HS-27A (cell line): ENCODE data around the gene FAM163A.
A peak's percentile ranks its signal among the peaks of the same experiment; 100 is the strongest.
"Not testable (repeated sequence)": the region's sequence is repeated elsewhere in the genome, so short reads cannot be mapped to it uniquely, and the experiment has no call there.

Experiments
- DNase-seq: peaks from one replicate; pipeline ENCODE4 v3.0.0-alpha.2; 2012; ENCODE audit warnings: low read depth, missing footprints

Gene FAM163A

DNA sequence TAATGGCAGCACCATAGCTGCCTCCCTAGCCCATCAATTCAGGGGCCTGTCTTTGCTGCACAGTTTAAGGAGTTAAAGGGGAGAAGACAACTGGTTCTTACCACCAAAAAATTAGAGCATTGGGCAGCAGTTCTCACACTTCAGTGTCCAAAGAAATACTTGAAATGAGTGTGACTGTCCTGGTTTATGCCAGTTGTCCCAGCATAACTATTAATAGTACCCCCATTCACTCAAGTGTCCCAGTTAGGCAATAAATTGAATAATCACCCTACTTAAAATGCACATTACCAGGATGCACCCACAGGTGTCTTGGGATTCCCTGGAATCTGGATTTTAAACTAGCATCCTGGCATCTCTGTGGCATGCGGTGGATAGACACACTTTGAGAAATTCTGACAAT lies 51.1 kb downstream of the FAM163A start:
- DNase-seq, result no peak

DNA sequence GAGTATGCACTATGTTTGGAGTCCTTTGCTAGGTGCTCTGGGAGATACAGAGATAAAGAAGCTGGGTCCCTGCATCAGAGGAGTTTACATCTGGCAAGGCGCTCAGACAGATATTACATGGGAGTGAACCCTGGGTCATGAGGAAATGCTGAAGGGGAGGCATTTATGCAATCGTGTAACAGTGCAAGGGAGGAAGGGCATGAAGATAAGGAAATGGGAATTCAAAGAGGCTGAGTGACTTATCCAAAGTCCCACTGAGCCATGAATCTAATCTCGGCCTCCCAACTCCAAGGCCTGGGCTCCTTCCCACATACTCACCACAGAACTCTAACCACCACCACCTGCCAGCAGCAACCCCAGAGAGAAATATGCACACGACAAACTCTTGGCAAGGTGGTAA lies 51.6 kb downstream of the FAM163A start:
- DNase-seq, result no peak

DNA sequence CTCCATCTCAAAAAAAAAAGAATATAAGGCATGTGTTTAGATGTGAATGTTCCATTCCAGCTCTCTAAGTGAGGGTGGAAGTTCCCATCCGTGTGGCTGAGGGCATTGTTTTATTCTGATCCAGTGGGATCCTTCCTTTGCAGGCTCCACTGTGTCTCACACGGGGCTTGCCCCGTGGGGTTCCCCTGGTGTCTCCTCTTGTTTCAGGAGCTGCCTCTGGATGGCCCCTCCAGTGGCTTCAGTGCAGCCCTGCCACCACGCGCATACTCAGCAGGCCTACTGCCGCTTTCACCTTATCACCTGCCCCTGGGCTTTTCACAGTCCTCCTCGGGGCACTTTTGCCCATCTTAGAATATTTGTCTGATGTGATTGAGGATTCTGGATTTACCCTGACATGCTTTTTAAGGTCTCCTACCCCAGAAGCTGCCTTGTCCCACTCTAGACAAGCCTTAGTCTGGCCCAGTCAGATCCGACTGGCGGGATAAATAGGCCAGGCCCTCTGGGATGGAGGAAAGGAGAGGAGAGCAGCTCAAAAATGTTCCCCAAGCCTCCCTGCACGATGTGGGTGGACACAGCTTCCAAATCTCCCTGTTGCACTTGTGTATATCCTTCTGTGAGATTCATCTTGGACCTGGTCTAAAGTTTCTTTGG lies 55.2 kb downstream of the FAM163A start:
- DNase-seq, result no peak

DNA sequence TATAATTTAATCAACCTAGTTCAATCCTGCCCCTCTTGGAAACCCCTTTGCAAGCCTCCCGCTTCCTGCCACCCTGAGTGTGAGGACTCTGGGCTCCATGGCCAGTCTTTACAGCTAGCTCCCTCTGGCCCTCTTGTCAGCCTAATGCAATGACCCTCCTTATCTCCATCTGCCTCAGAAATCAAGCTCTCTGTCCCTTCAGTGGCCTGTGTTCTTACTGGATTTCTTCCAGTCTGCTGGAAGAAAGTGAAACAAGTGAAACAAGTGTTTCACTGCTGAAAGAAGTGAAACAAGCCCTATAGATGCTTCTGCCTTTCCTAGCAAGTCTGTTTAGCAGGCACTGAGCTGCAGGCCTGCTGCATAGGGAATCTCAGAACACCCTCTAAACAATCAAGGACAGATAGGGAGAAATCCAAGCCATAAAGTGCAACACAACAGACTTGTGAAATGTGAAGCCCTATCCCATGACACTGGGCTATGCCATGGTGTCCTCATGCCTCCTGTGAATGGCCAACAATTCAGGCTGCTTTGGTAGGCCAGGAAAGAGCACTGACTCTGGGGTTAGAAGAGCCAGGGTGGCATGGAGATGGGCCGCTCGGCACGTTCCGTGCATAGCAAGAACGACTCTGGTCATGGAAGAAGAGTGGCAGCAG lies 55.9 kb downstream of the FAM163A start:
- DNase-seq, result no peak

DNA sequence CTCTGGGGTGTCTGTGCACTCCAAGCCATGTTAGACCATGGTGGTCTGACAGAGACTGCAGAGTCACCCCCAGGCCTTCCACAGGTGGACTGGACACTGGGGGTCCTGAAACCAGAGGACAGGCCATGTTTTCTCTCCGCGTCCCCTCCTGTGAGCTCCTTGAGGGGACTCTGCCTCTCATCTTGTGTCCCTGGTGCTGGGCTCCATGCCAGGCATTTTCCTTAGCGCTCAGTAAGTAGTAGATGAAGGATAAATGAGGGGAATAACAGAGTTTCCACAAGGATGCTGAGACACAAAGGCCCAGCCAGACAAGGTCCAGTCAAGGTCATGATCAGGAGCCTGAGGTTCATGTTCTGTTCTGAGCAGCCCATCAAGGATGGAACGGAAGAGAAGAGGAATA lies 57.4 kb downstream of the FAM163A start:
- DNase-seq, result no peak

DNA sequence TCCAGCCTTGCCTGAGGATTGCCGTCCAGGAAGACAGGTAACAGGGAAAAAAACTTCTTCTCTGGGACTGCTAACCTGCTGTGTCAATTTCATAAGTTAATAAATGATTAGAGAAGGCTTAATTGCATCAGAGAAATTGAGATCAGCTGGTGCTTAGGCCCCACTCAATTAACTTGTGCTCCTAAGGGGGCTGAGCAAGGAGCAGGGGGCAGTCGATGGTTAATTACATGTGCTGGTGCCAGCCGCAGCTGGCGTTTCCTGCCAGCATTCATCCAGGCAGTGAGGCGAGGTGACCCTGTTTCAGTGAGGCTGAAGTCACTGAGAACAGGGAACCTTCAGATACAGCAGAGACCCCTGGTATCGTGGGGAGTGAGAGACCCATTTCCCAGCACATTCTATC lies 60.0 kb downstream of the FAM163A start:
- no peak for DNase-seq

DNA sequence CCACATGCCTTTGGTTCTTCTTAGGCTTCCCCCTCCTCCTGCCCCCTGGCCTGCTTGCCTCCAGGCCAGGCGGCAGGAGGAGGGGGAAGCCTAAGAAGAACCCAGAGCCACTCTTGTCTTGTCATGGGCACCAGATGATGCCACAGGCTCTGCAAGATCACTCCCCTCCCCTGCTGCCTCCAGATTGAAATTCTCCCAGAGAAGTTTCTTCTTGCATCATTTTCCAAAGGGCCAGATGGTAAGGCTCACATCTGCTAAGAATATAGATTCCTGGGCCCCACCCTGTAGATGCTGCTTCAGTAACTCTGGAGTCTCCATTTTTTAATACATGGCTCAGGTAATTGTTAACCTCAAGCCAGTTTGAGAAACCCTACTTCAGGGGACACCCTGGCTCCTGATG lies 60.8 kb downstream of the FAM163A start:
- no peak for DNase-seq

DNA sequence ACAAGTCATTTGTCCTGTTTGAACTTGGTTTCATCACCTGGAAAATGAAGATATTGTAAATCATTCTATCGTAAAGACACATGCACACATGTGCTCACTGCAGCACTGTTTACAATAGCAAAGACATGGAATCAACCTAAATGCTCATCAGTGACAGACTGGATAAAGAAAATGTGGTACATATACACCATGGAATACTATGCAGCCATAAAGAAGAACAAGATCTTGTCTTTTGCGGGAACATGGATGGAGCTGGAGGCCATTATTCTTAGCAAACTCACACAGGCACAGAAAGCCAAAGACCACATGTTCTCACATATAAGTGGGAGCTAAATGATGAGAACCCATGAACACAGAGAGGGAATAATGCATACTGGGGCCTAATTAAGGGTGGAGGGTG lies 61.3 kb downstream of the FAM163A start:
- DNase-seq, result not testable (repeated sequence)

DNA sequence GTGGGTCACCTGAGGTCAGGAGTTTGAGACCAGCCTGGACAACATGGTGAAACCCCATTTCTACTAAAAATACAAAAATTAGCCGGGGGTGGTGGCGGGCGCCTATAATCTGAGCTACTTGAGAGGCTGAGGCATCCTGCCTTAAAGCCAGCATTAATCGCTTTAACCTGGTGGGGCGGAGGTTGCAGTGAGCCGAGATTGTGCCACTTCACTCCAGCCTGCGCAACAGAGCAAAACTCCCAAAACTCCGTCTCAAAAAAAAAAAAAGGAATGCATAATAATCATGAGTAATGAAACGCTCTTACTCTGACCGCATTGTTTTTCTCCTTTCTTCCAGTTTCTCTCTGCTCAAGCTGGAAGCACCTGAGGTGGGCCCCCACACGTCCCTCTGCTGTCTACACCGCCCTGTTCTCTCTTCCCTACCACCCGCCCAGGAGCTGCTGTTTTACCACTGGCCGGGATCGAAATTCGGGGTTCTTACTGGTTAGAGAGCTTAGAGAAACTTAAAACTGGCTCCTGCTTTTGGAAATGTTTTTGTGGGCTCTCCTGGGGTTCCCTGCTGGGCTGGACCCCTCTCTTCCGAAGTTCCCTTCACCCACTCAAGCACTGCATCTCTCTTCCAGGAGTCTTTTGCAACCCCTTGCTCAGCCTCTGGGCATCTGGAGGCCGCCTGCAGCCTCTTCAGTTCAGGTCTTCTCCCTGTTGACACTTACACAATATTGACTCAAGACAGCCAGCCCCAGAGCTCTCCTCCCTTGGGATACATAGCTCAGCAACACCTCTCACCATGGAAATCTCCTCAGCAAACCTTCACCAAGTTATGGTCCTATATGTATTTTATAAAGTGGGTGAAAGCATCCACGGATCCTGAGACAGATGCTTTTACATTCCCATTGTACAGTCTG lies 62.5 kb downstream of the FAM163A start:
- DNase-seq, result no peak

DNA sequence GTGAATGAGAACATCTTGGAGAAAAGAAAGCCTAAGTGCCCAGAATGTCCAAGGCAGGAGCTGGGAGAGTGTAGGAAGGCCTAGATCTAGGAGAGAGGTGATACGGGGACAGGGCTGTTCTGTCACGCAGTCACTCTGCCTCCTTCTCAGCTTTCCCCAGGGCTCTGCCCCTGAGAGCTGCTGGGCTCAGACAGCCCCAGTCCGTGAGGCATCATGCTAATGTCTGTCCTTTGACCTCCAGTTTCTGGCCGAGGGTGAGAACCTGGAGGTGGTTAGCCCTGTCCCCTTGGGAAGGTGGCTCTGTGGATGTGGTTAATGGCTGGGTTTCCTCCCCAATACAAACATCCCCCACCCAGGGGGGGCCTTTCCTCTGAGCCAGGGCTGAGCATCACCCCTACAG lies 63.2 kb downstream of the FAM163A start:
- no peak for DNase-seq

DNA sequence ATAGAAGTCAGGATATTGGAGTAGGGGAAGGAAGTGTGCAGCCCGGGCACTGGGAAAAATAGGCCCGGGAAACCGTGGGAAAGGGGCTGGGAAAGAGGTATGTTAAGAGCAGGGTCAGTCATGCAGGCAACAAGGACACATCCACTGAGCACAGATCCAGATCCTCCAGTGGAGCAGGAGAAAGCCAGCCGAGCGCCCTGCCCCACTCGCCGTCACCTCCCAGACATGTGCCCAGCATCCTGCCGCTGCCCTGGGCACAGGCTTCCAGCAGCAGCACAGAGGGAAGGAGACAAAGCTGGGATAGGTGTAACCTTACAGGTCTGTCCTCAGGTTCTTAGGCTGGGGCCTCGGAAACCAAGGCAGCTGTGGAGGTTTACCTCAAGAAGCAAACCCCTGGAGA lies 64.2 kb downstream of the FAM163A start:
- no peak for DNase-seq

DNA sequence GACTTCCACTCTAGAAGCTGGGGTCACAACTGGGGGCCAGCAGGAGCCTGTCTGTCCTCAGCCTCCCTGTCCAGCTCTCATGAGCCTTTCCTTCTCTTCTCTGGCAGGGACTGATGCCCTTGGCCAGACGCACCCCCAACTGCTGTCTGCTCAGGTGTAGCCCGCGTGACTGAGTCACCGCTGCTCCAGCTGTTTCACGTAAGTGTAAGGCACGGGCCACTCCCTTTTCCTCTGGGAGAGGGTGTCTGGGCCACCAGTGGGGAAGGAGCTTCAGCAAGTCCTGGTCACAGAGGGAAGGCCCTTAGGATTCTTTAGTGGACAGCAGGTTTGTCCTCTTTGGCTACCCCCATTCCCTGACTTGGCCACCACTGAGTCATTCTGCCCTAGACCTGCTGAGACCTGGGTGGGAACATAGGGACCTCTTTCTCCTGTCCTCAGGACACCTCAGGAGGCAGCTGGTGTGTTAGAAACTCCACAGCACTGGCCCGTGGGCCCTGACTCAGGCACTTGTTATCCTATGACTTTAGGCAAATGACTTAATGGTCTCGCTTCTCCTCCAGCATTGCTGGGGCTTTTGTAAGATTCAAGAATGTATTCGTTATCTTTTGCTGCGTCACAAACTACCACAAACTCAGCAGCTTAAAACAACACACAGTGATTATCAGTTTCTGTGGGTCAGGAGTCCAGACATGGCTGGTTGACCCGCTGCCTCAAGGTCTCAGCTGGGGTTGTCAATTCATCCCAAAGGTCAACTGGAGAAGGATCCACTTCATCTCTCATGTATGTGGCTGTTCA lies 64.8 kb downstream of the FAM163A start:
- peak; percentile 69 for DNase-seq

DNA sequence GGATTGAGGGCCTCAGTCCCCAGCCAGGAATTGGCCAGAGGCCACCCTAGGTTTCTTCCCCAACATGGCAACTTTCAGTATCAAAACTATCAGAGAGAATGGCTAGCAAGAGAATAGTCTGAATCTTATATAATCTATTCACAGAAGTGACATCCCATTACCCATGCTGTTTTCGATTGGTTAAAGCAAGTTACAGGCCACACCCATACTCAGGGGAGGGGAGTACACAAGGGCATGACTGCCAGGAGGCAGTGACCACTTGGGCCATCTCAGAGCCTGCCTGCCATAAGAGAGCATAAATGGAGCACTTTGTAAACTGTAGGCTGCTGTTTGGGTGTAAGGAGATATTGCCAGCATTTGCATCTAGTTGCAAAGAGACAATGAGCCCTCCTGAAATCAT lies 65.4 kb downstream of the FAM163A start:
- no peak for DNase-seq

DNA sequence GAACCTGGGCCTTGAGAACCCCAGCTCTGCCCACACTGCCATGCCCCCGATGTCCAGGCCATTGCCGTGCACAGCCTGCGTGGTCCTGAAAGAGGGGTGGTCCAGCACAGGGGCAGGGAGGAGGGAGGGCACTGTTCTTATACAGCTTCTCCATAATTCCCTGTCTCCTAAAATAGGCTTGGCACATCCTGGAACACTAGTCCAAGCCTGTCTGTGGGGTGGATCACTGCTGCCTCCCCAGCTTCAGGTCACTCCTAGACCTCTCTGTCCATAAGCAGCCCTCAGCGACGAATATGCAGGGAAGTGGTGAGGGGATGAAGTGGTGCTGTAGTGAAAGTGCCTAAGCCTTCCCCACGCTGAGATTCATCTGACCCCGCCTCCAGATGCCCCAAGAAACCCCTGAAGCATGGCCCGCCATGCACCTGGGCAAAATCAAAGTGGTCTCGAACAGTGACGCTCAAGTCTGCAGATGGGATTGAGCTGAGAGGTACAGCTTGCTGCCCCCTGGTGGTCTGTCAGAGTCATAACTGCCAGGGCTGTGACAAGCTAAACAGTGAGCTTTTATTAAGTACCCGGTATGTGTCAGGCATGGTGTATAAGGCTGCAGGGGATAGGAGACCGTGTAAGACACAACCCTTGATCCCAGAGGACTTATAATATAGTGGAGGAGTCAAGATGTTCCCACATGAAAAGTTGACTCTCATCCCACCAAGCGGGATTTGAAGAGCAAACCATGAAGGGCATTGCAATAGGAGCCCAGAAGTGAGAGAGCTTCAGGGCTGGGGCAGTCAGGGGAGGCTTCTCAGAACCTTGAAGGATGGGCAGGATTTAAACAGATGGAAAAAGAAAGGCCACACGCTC lies 66.6 kb downstream of the FAM163A start:
- DNase-seq, result no peak

DNA sequence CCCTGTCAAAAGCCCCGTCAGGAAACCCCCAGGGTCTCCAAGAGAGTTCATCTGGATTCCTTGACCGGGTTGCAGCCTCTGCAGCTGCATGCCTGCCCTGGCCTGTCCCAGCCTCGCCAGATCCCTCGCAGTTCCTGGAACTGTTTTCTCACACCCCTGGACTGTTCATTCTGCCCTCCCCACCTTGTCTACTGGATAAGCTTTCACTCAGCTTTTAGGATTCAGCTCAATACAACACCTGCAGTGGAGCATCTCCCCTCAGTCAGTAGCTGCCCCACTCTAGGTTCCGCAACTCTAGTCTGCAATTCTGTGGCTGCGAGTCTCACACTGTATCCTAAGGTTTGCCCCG lies 67.2 kb downstream of the FAM163A start:
- DNase-seq, result no peak

DNA sequence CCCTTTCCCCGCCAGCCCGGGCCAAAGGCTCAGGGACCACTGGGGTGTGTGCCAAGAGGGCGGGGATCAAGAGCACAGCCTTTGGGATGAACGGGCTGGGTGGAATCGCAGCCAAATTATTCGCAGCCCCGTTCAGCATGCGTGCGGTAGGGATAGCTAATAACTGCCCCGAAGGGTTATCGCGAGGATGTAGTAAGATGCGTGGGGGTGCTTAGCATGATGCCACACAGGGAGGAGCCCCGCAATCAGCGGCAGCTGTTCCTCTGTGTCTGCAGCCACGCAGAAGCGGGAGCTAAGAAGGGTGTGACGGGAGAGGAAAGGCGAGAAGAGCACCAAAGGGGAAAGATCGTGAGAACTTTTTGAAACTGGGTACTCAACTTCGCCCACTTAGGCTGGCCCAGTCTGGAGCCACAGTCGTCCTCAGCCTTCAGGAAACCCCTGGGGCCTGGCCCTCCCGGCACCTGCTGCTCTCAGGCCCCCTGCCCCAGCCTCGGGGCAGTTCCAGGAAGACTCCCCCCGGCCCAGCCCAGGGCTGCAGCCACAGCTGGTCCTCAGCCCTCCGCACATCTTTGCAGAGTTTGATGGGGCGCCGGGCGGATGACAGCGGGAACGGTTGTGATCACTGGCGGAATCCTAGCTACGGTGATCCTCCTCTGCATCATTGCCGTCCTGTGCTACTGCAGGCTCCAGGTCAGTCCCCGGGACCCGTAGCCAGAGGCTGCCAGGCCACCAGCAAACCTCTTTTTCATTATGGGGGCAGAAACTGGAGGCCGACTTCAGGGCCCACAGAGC lies 69.6 kb downstream of the FAM163A start:
- no peak for DNase-seq

DNA sequence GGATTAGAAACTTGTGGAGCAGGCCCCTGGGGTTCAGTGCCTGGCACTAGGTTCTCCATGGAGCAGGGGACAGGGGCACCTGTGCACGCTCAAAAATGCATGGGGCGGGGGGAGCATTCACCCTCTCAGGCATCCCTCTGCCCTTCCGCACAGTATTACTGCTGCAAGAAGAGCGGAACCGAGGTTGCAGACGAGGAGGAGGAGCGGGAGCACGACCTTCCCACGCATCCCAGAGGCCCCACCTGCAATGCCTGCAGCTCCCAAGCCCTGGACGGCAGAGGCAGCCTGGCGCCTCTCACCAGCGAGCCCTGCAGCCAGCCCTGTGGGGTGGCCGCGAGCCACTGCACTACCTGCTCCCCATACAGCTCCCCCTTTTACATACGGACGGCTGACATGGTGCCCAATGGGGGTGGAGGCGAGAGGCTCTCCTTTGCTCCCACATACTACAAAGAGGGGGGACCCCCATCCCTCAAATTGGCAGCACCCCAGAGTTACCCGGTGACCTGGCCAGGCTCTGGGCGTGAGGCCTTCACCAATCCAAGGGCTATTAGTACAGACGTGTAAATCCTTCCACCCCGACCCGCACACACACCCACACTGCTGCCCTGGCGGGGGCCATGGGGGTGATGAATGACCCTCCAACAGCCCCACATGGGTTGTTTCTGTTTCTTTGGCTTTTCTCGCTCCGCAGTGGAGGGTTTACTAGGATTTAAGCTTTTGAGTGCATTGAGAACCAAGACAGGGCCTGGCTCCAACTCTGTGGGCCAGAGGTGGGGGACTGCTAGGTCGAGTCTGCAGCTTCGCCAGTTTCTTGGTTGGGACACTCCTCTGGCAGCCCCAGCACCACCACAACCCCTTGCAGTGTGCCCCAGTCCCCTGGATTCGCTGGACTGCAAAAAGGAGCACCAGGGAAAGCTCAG lies 70.8 kb downstream of the FAM163A start:
- no peak for DNase-seq

DNA sequence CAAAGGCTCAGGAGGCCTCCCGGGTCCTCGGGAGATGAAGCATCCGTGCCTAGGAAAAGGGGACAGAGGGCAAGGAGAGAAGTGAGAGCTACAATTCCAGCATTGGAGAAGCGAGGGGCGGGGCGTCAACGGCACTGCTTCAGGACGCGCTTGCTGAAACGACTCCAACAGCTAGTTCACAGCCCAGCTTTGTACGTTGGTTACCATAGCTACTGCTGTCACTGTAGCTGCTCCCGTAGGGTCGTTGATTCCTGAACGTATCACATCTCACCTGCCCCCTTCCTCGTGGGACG lies 71.4 kb downstream of the FAM163A start:
- no peak for DNase-seq

DNA sequence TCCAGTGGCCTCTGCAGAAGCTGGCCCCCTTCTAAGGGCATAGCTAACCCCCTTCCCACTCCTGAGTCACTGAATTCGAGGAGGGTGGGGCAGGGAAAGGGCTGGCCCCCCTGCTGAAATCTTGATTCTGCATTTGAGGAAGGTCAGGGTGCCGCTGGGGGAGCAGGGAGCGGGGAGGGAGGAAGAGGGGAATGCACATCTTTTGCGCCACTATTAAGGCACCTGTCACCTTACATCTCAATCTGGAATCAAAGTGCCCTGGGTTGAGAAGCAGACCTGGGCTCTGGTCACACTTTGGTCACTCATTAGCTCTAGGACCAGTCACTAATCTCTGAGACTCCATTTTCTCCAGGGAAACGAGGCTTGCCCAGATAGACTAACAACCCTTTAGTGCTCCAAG lies 72.5 kb downstream of the FAM163A start:
- DNase-seq, result no peak
